Myocyte (in vitro differentiated cells): ENCODE data around the gene UPK3A. TPM values are rescaled to one million over a fixed set of nuclear protein-coding genes. Genes with fewer than 3 reads are reported as not detected.
A peak's percentile ranks its signal among the peaks of the same experiment; 100 is the strongest.

Source experiments
- DNase-seq: peaks from one replicate; pipeline ENCODE4 v3.0.0-alpha.2; 2012; ENCODE audit warnings: low read depth
- total RNA-seq: library from RNA; depleted of rRNA; stranded (reverse); fragments of >200 nt; gene quantifications from 2 replicates; pipeline ENCODE4 v1.2.3, GENCODE V29; 2014

Gene UPK3A
- total RNA-seq, 1 donor from 2014 or later: not detected

- no peak for DNase-seq
These were observed 23.7 kb downstream of the UPK3A start for GRCh38 chr22:45308391-45308956.

GRCh38 chr22:45308957-45309421 lies 24.2 kb downstream of the UPK3A start:
- DNase-seq: no peak

GRCh38 chr22:45309422-45310227 lies 24.9 kb downstream of the UPK3A start, which contains the start of gene FAM118A:
Gene FAM118A, plus strand, starts transcription at chr22:45309934. Its CDS starts 12,446 bp downstream, at chr22:45322380.
- DNase-seq: peak; percentile 91

- no peak for DNase-seq
These were observed 25.7 kb downstream of the UPK3A start for GRCh38 chr22:45310331-45310976.

GRCh38 chr22:45310977-45311531 lies 26.3 kb downstream of the UPK3A start:
- no peak for DNase-seq

- DNase-seq: no peak
These were observed 27.7 kb downstream of the UPK3A start for GRCh38 chr22:45312415-45312814.

- DNase-seq: no peak
These were observed 28.1 kb downstream of the UPK3A start for GRCh38 chr22:45312856-45313255.

GRCh38 chr22:45314054-45314721 lies 29.4 kb downstream of the UPK3A start:
- DNase-seq: no peak

- DNase-seq: no peak
These were observed 30.0 kb downstream of the UPK3A start for GRCh38 chr22:45314786-45315185.

- no peak for DNase-seq
These were observed 32.2 kb downstream of the UPK3A start for GRCh38 chr22:45316796-45317526.

- DNase-seq: peak; percentile 24
These were observed 32.9 kb downstream of the UPK3A start for GRCh38 chr22:45317551-45318167.

- peak; percentile 63 for DNase-seq
These were observed 33.4 kb downstream of the UPK3A start for GRCh38 chr22:45318168-45318557.

GRCh38 chr22:45318558-45319323 lies 34.0 kb downstream of the UPK3A start:
- no peak for DNase-seq

GRCh38 chr22:45319324-45319685 lies 34.6 kb downstream of the UPK3A start:
- peak; percentile 34 for DNase-seq

GRCh38 chr22:45320357-45320976 lies 35.7 kb downstream of the UPK3A start:
- no peak for DNase-seq

GRCh38 chr22:45321827-45322226 lies 37.1 kb downstream of the UPK3A start:
- DNase-seq: no peak

GRCh38 chr22:45322873-45323525 lies 38.2 kb downstream of the UPK3A start:
- DNase-seq: no peak

- no peak for DNase-seq
These were observed 38.9 kb downstream of the UPK3A start for GRCh38 chr22:45323695-45324094.
